ENCODE results near the gene ATP6V0A1. TPM values are rescaled to one million over a fixed set of nuclear protein-coding genes. Genes with fewer than 3 reads are reported as not detected.

The ATP6V0A1 gene
- total RNA-seq, 2 experiments from 2014 or later: 10.4 to 14.4 TPM

- Mint-ChIP-seq H3K4me3 (no peak overlapping the region), H3K27ac (no peak overlapping the region), H3K9me3 (no peaks in the 10 kb centered on the region), H3K27me3 (no peaks in the 10 kb centered on the region), H3K4me1 (ENCODE audit: low read depth) (peaks cover 1% of the 10 kb centered on the region), H3K36me3 (ENCODE audit: low read depth) (peaks cover 24% of the 10 kb centered on the region)
- Histone ChIP-seq H3K9me3 (ENCODE audit: control insufficient read depth in 1 of 2, insufficient read depth in 1 of 2, low read length in 2 of 2) (no peaks in the 10 kb centered on the region), H3K4me1 (ENCODE audit: insufficient read depth, low read length) (peaks cover 6% of the 10 kb centered on the region), H3K27ac (ENCODE audit: low read depth in 1 of 2, low read length in 2 of 2) (no peak overlapping the region), H3K27me3 (ENCODE audit: control insufficient read depth in 1 of 2, insufficient read depth in 2 of 2, low read length in 2 of 2) (no peaks in the 10 kb centered on the region), H3K4me3 (ENCODE audit: low read length) (no peak overlapping the region), H3K36me3 (ENCODE audit: insufficient read depth, low read length) (peaks cover 4% of the 10 kb centered on the region)
- no peak for DNase-seq
- no peak for TF ChIP-seq CTCF (IDR thresholded peaks at IDR 0.05)
- no peak for ATAC-seq (ENCODE audit: poor library complexity)
- intact Hi-C loops (cut with DNase I, micrococcal nuclease): loop anchor here in 1 of 2 experiments (10.0 kb wide), 1 partner anchor 487 kb away; the partner anchor contains the start of gene NKIRAS2
- CTCF ChIA-PET: no interaction called here
- POLR2A ChIA-PET: interaction anchor here (0.5 to 0.6 kb wide), 2 partner anchors 12 to 23 kb away, joined by 3 read pairs; no protein-coding TSS in a partner anchor
Observed at GRCh38 chr17:42512246-42512645, 53.6 kb downstream of the ATP6V0A1 start.

- ChIA-PET CTCF (no interaction called here), POLR2A (interaction anchor here (0.6 kb wide), 1 partner anchor 13 kb away, joined by 3 read pairs; no protein-coding TSS in a partner anchor)
- DNase-seq: no peak
- H3K27me3 ChIP-seq (ENCODE audit: control insufficient read depth in 1 of 2, insufficient read depth in 2 of 2, low read length in 2 of 2): no peaks in the 10 kb centered on the region
- ATAC-seq (ENCODE audit: poor library complexity): no peak
- no peak overlapping the region for H3K27ac ChIP-seq (ENCODE audit: low read depth in 1 of 2, low read length in 2 of 2)
- Mint-ChIP-seq H3K36me3 (ENCODE audit: low read depth) (peaks cover 25% of the 10 kb centered on the region), H3K4me3 (no peak overlapping the region), H3K27ac (no peak overlapping the region), H3K9me3 (no peaks in the 10 kb centered on the region), H3K4me1 (ENCODE audit: low read depth) (peaks cover 7% of the 10 kb centered on the region), H3K27me3 (no peaks in the 10 kb centered on the region)
- no peaks in the 10 kb centered on the region for H3K36me3 ChIP-seq (ENCODE audit: insufficient read depth, low read length)
- H3K4me3 ChIP-seq (ENCODE audit: low read length): no peak overlapping the region
- H3K9me3 ChIP-seq (ENCODE audit: control insufficient read depth in 1 of 2, insufficient read depth in 1 of 2, low read length in 2 of 2): no peaks in the 10 kb centered on the region
- intact Hi-C loops (cut with DNase I, micrococcal nuclease): loop anchor here in 1 of 2 experiments (10.0 kb wide), 1 partner anchor 488 kb away; the partner anchor contains the start of gene NKIRAS2
- peaks cover 11% of the 10 kb centered on the region for H3K4me1 ChIP-seq (ENCODE audit: insufficient read depth, low read length)
- TF ChIP-seq CTCF (IDR thresholded peaks at IDR 0.05): no peak
Observed at GRCh38 chr17:42512733-42513251, 54.1 kb downstream of the ATP6V0A1 start.

- Histone ChIP-seq H3K9me3 (ENCODE audit: control insufficient read depth in 1 of 2, insufficient read depth in 1 of 2, low read length in 2 of 2) (no peaks in the 10 kb centered on the region), H3K36me3 (ENCODE audit: insufficient read depth, low read length) (no peaks in the 10 kb centered on the region), H3K27ac (ENCODE audit: low read depth in 1 of 2, low read length in 2 of 2) (no peak overlapping the region), H3K4me1 (ENCODE audit: insufficient read depth, low read length) (peaks cover 10% of the 10 kb centered on the region), H3K4me3 (ENCODE audit: low read length) (no peak overlapping the region), H3K27me3 (ENCODE audit: control insufficient read depth in 1 of 2, insufficient read depth in 2 of 2, low read length in 2 of 2) (no peaks in the 10 kb centered on the region)
- no peak for TF ChIP-seq CTCF (IDR thresholded peaks at IDR 0.05)
- intact Hi-C loops (cut with DNase I, micrococcal nuclease): loop anchor here in 1 of 2 experiments (10.0 kb wide), 1 partner anchor 489 kb away; the partner anchor contains the start of gene NKIRAS2
- peaks cover 19% of the 10 kb centered on the region for H3K36me3 Mint-ChIP-seq (ENCODE audit: low read depth)
- POLR2A ChIA-PET: no interaction called here
- H3K27me3 Mint-ChIP-seq: no peaks in the 10 kb centered on the region
- CTCF ChIA-PET: no interaction called here
- no peak for ATAC-seq (ENCODE audit: poor library complexity)
- no peak overlapping the region for H3K27ac Mint-ChIP-seq
- peaks cover 8% of the 10 kb centered on the region for H3K4me1 Mint-ChIP-seq (ENCODE audit: low read depth)
- H3K4me3 Mint-ChIP-seq: no peak overlapping the region
- H3K9me3 Mint-ChIP-seq: no peaks in the 10 kb centered on the region
- no peak for DNase-seq
Observed at GRCh38 chr17:42513686-42514085, 55.0 kb downstream of the ATP6V0A1 start.
